ENCODE measurements around the gene DDN. TPM values are rescaled to one million over a fixed set of nuclear protein-coding genes. Genes with fewer than 3 reads are reported as not detected.

The DDN gene
- total and polyA plus RNA-seq, 2 donors (not counting 3 experiments of a cell fraction or from before 2014, with no cell fraction given): 0.07 to 0.22 TPM

DNA sequence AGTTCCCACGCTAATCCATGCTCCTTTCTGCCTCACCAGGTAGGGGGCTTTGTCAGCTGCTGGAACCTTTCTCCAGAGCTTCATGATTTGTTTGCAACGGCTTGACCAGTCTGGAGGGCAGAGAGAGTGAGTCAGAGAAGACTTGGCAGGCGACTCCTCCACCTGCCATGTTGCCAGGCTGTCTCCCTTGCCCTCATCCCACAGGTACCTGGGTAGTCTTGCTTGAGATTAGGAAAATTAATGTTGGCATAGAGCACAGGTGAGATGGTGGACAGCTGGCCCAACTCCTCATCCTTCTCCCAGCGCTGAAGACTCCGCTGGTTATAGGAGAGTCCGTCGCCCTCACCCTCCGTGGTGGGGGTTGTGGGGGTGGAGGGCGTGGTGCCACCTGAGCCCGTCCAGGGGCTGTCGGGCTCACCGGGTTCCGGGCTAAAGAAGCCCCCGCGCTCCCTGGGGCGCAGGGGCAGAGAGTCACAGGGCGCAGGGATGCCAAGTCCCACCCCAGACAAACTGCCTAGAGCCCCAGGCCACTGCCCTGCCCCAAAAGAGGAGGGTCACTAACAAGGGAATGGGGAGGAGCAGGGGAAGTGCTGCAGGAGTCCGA, 42.8 kb upstream of the DDN start:
- TF ChIP-seq MYC (IDR thresholded peaks at IDR 0.05; ENCODE audit: low read depth, low read length): no peak
- TF ChIP-seq EZH2 (IDR thresholded peaks at IDR 0.05; ENCODE audit: borderline replicate concordance, low read depth, low read length, severe bottlenecking): no peak
- no peak for TF ChIP-seq GATA2 (IDR thresholded peaks at IDR 0.05; ENCODE audit: insufficient read depth, insufficient read length, low read depth, low read length)
- TF ChIP-seq POLR2AphosphoS5 (IDR thresholded peaks at IDR 0.05; ENCODE audit: insufficient read depth, low read depth, low read length): no peak
- TF ChIP-seq POLR2A (IDR thresholded peaks at IDR 0.05; ENCODE audit: low read depth, low read length): no peak
- TF ChIP-seq FOS (IDR thresholded peaks at IDR 0.05; ENCODE audit: borderline replicate concordance, insufficient read depth, low read length): no peak
- TF ChIP-seq, protein P1, sequence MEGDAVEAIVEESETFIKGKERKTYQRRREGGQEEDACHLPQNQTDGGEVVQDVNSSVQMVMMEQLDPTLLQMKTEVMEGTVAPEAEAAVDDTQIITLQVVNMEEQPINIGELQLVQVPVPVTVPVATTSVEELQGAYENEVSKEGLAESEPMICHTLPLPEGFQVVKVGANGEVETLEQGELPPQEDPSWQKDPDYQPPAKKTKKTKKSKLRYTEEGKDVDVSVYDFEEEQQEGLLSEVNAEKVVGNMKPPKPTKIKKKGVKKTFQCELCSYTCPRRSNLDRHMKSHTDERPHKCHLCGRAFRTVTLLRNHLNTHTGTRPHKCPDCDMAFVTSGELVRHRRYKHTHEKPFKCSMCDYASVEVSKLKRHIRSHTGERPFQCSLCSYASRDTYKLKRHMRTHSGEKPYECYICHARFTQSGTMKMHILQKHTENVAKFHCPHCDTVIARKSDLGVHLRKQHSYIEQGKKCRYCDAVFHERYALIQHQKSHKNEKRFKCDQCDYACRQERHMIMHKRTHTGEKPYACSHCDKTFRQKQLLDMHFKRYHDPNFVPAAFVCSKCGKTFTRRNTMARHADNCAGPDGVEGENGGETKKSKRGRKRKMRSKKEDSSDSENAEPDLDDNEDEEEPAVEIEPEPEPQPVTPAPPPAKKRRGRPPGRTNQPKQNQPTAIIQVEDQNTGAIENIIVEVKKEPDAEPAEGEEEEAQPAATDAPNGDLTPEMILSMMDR (IDR thresholded peaks at IDR 0.05; ENCODE audit: extremely low read depth in 1 of 2, insufficient read depth in 1 of 2, low read depth in 1 of 2, low read length in 2 of 2): no peak
- no peak for TF ChIP-seq MAX (IDR thresholded peaks at IDR 0.05; ENCODE audit: insufficient read depth, insufficient read length)
- TF ChIP-seq JUN (IDR thresholded peaks at IDR 0.05; ENCODE audit: borderline replicate concordance, insufficient read depth, insufficient read length, low read depth): no peak
- H3K4me3 ChIP-seq (replicated peaks in 1 of 3; ENCODE audit: insufficient read depth in 1 of 3, low read depth in 1 of 3, low read length in 3 of 3): no peak overlapping the region
- ChIA-PET CTCF (interaction anchor here (1.2 to 1.8 kb wide), 3 partner anchors 16 to 45 kb away, joined by 5 read pairs; no protein-coding TSS in a partner anchor), POLR2A (no interaction called here)
- peaks cover 48 to 89% of the 10 kb centered on the region in 2 experiments for H3K36me3 ChIP-seq (ENCODE audit: control insufficient read depth in 2 of 2, extremely low read depth in 1 of 2, insufficient read depth in 2 of 2, low read length in 2 of 2)
- no peak overlapping the region for H3K27ac ChIP-seq (ENCODE audit: insufficient read depth, low read depth, low read length)
- no peak overlapping the region for H3K9ac ChIP-seq (replicated peaks; ENCODE audit: extremely low read depth, insufficient read depth, low read length)
- H3K27me3 ChIP-seq (ENCODE audit: control insufficient read depth in 2 of 2, insufficient read depth in 2 of 2, low read length in 2 of 2): no peaks in the 10 kb centered on the region
- no peaks in the 10 kb centered on the region for H3K79me2 ChIP-seq (ENCODE audit: control insufficient read depth, insufficient read depth, low read length)
- dilution Hi-C loops (cut with MboI; ENCODE audit: extremely low pct_ligation_motif_present, low sequenced_read_pairs): no loop called here
- H3K9me1 ChIP-seq (replicated peaks; ENCODE audit: control insufficient read depth, extremely low read depth, insufficient read depth, low read length): no peaks in the 10 kb centered on the region
- no peak overlapping the region for H3K4me2 ChIP-seq (ENCODE audit: insufficient read depth, low read length)
- H2AFZ ChIP-seq (ENCODE audit: low read depth, low read length): no peak overlapping the region
- no peaks in the 10 kb centered on the region for H3K4me1 ChIP-seq (ENCODE audit: control insufficient read depth, extremely low read depth, insufficient read depth, low read length)
- no peak for FAIRE-seq
- H3K9me3 ChIP-seq (replicated peaks; ENCODE audit: control insufficient read depth, insufficient read depth, low read length): no peaks in the 10 kb centered on the region
- no peaks in the 10 kb centered on the region for H4K20me1 ChIP-seq (replicated peaks; ENCODE audit: control insufficient read depth, extremely low read depth, insufficient read depth, low read length)
- DNase-seq (ENCODE audit: low read depth, low spot score): no peak
- BruUV-seq (replicated peaks): no TSS peak
- intact Hi-C loops (cut with micrococcal nuclease): no loop called here

All from endothelial cell of umbilical vein (primary cell).